IMR-90 (cell line): ENCODE results near the gene ABCA7. TPM values are rescaled to one million over a fixed set of nuclear protein-coding genes. Genes with fewer than 3 reads are reported as not detected.

Experiments used
- ATAC-seq: fragments of 200-7000 bp; cut with Tn5 transposase; 2 replicates; pipeline ENCODE4 v1.9.1; 2020; ENCODE audit warnings: low read depth, mild to moderate bottlenecking, moderate library complexity
- BruUV-seq: library from RNA; stranded (reverse); fragments of 400-500 nt; replicated peaks from 2 replicates; lab custom pipeline; 2021; lab: Mats Ljungman, UMichigan
- CTCF ChIA-PET: fragments of 300-600 bp; formaldehyde crosslinking; extraction: SDS; loops from one replicate; lab custom pipeline; 2021; ENCODE audit warnings: antibody characterized with exemption; lab: Yijun Ruan, JAX
- POLR2A ChIA-PET: fragments of 300-600 bp; sonication (Branson Sonifier 250); formaldehyde crosslinking; loops from one replicate; lab custom pipeline; 2022; ENCODE audit warnings: antibody characterized with exemption; ENCODE audit not compliant: unreplicated experiment; lab: Charles Lee
- DNase-seq: peaks from one replicate; pipeline ENCODE4 v3.0.0; 2013
- H2AFZ ChIP-seq: replicated peaks from 2 replicates; pipeline ENCODE3; 2013; ENCODE audit warnings: low read length, mild to moderate bottlenecking; ENCODE audit not compliant: poor library complexity
- H2AK5ac ChIP-seq: 2 replicates; pipeline ENCODE4 v1.6.1; 2013; ENCODE audit warnings: low read depth, low read length, inconsistent platforms
- H2AK9ac ChIP-seq: replicated peaks from 2 replicates; pipeline ENCODE3; 2013; ENCODE audit warnings: mild to moderate bottlenecking, low read depth, low read length, moderate library complexity; ENCODE audit not compliant: poor library complexity
- H2BK120ac ChIP-seq: 2 replicates; pipeline ENCODE4 v1.6.1; 2013; ENCODE audit warnings: low read depth, low read length, inconsistent platforms
- H2BK15ac ChIP-seq: 3 replicates; pipeline ENCODE4 v1.6.1; 2013; ENCODE audit warnings: low read depth, low read length, inconsistent platforms
- H2BK20ac ChIP-seq: 2 replicates; pipeline ENCODE4 v1.6.1; 2013; ENCODE audit warnings: low read depth, mild to moderate bottlenecking, inconsistent platforms, low read length, moderate library complexity
- H2BK5ac ChIP-seq: 2 replicates; pipeline ENCODE4 v1.6.1; 2013; ENCODE audit warnings: mild to moderate bottlenecking, low read depth, low read length, inconsistent platforms; ENCODE audit not compliant: poor library complexity, severe bottlenecking
- H3K14ac ChIP-seq: replicated peaks from 2 replicates; pipeline ENCODE4 v1.6.1; 2013; ENCODE audit warnings: low read depth, low read length, inconsistent platforms
- H3K18ac ChIP-seq: 2 replicates; pipeline ENCODE4 v1.6.1; 2013; ENCODE audit warnings: low read depth, low read length, control low read depth
- H3K23ac ChIP-seq: 2 replicates; pipeline ENCODE4 v1.6.1; 2013; ENCODE audit warnings: low read depth, low read length, inconsistent platforms
- H3K27ac ChIP-seq: 2 replicates; pipeline ENCODE4 v1.5.1; 2013; ENCODE audit warnings: mild to moderate bottlenecking, control low read depth, low read length; ENCODE audit not compliant: insufficient read depth
- H3K27me3 ChIP-seq: 2 replicates; pipeline ENCODE4 v1.6.1; 2013; ENCODE audit warnings: low read length; ENCODE audit not compliant: control insufficient read depth, insufficient read depth
- H3K36me3 ChIP-seq: 2 replicates; pipeline ENCODE4 v1.6.1; 2013; ENCODE audit warnings: low read length, mixed read lengths; ENCODE audit not compliant: control insufficient read depth, insufficient read depth
- H3K4ac ChIP-seq: 2 replicates; pipeline ENCODE4 v1.6.1; 2013; ENCODE audit warnings: low read depth, low read length, inconsistent platforms
- H3K4me1 ChIP-seq: 2 replicates; pipeline ENCODE4 v1.6.1; 2013; ENCODE audit warnings: low read length, mixed read lengths; ENCODE audit not compliant: control insufficient read depth, insufficient read depth
- H3K4me2 ChIP-seq: 2 replicates; pipeline ENCODE4 v1.6.1; 2013; ENCODE audit warnings: low read depth, mild to moderate bottlenecking, control low read depth, low read length, moderate library complexity
- H3K4me3 ChIP-seq: 2 replicates; pipeline ENCODE4 v1.5.1; 2013; ENCODE audit warnings: low read depth, mild to moderate bottlenecking, control low read depth, low read length, moderate library complexity; ENCODE audit not compliant: insufficient read depth
- H3K56ac ChIP-seq: 2 replicates; pipeline ENCODE4 v1.6.1; 2013; ENCODE audit warnings: low read length, inconsistent platforms; ENCODE audit not compliant: insufficient read depth; ENCODE audit errors: extremely low read depth
- H3K79me1 ChIP-seq, 2 experiments: 2 replicates each; pipeline ENCODE4 v1.6.1; 2013; ENCODE audit warnings: low read length in 2 of 2, inconsistent platforms in 1 of 2, low read depth in 1 of 2
- H3K9ac ChIP-seq: 2 replicates; pipeline ENCODE4 v1.6.1; 2013; ENCODE audit warnings: low read depth, low read length, control low read depth
- H3K9me1 ChIP-seq: 2 replicates; pipeline ENCODE4 v1.6.1; 2013; ENCODE audit warnings: low read length, inconsistent platforms; ENCODE audit not compliant: insufficient read depth
- H3K9me3 ChIP-seq: 2 replicates; pipeline ENCODE4 v1.6.1; 2013; ENCODE audit warnings: low read length; ENCODE audit not compliant: control insufficient read depth, insufficient read depth
- H4K20me1 ChIP-seq: 2 replicates; pipeline ENCODE4 v1.6.1; 2013; ENCODE audit warnings: low read length, inconsistent platforms; ENCODE audit not compliant: insufficient read depth
- H4K5ac ChIP-seq: 2 replicates; pipeline ENCODE4 v1.6.1; 2013; ENCODE audit warnings: mild to moderate bottlenecking, low read depth, low read length, control low read depth
- H4K8ac ChIP-seq, 2 experiments: 2 replicates each; pipeline ENCODE4 v1.6.1; 2013; ENCODE audit warnings: low read depth in 2 of 2, low read length in 2 of 2, control low read depth in 1 of 2, inconsistent platforms in 1 of 2
- H4K91ac ChIP-seq: 2 replicates; pipeline ENCODE4 v1.6.1; 2013; ENCODE audit warnings: low read depth, low read length, inconsistent platforms; ENCODE audit not compliant: insufficient read depth
- BHLHE40 ChIP-seq: fragments of 150-350 bp; IDR thresholded peaks from 2 replicates; pipeline ENCODE4 v1.6.1; 2016; ENCODE audit warnings: mild to moderate bottlenecking, low read depth, low read length
- CHD1 ChIP-seq: IDR thresholded peaks from 2 replicates; pipeline ENCODE4 v1.6.1; 2012; ENCODE audit warnings: low read depth, low read length, improper control_type of control experiment
- CTCF ChIP-seq: conservative IDR thresholded peaks from 2 replicates; pipeline ENCODE4 v1.5.1; 2012; ENCODE audit warnings: mild to moderate bottlenecking, low read depth, low read length, improper control_type of control experiment
- FOS ChIP-seq: fragments of 150-350 bp; IDR thresholded peaks from 2 replicates; pipeline ENCODE4 v1.6.1; 2016; ENCODE audit warnings: low read depth, low read length
- POLR2A ChIP-seq: IDR thresholded peaks from 2 replicates; pipeline ENCODE4 v1.6.1; 2012; ENCODE audit warnings: mild to moderate bottlenecking, low read depth, low read length
- WGBS, 2 experiments: methylation state at CpG; one replicate each; pipeline versions ENCODE4 v1.1.5 to v1.1.7; 2013; ENCODE audit warnings: missing lambda C conversion rate in 2 of 2; ENCODE audit not compliant: insufficient read length in 1 of 2; ENCODE audit errors: extremely low coverage in 2 of 2; 5-methylcytosine and 5-hydroxymethylcytosine counted together
- dilution Hi-C: fragments of 300-500 bp; cut with HindIII; formaldehyde crosslinking; loops from one replicate; pipeline ENCODE4 v1.14.3; 2018; ENCODE audit warnings: low sequenced_read_pairs; ENCODE audit not compliant: unreplicated experiment
- in situ Hi-C: fragments of 300-500 bp; cut with MboI; formaldehyde crosslinking; loops from 3 replicates; pipeline ENCODE4 v1.14.3; 2019; ENCODE audit warnings: low sequenced_read_pairs, inconsistent platforms, mixed read lengths
- intact Hi-C: fragments of 100-400 bp; cut with micrococcal nuclease; formaldehyde crosslinking; loops from 2 replicates; pipeline ENCODE4 v1.10.0; 2022
- polyA plus RNA-seq, 3 experiments: library from polyadenylated mRNA; depleted of rRNA; stranded (reverse); fragments of >200 nt; gene quantifications; 2 replicates each; pipeline ENCODE4 v1.2.3, GENCODE V29; 2012; ENCODE audit warnings: low replicate concordance in 1 of 3
- total RNA-seq: library from RNA; depleted of rRNA; stranded (reverse); fragments of >200 nt; gene quantifications from 2 replicates; pipeline ENCODE4 v1.2.3, GENCODE V29; 2012

Gene ABCA7
- total and polyA plus RNA-seq, 2 of the 4 experiments (the other 2 are of a cell fraction), result 0.36 to 3.3 TPM

GRCh38 chr19:1035998-1036621, 3.8 kb upstream of the ABCA7 start:
- no peak overlapping the region for H3K4ac ChIP-seq
- H4K5ac ChIP-seq, result no peak overlapping the region
- peaks cover 5% of the 10 kb centered on the region; the same call in 1 of the 2 replicates for H3K4me1 ChIP-seq
- H2AK9ac ChIP-seq, result no peak overlapping the region
- no peak overlapping the region for H3K23ac ChIP-seq
- no peaks in the 10 kb centered on the region for H3K9me1 ChIP-seq
- no peak overlapping the region for H2BK15ac ChIP-seq
- H3K79me1 ChIP-seq, result peaks cover 11 to 43% of the 10 kb centered on the region in 2 experiments; a peak in 3 of 4 replicates
- H2AFZ ChIP-seq, result no peak overlapping the region
- WGBS, 2 experiments, result 92% methylated on average over 17 of the region's 29 CpGs; no CpG with 5 or more reads in 1 of the 2 experiments
- H2BK20ac ChIP-seq, result no peak overlapping the region
- H3K4me3 ChIP-seq, result no peak overlapping the region
- no peaks in the 10 kb centered on the region for H3K27me3 ChIP-seq
- no peak overlapping the region for H3K56ac ChIP-seq
- intact Hi-C loops, result no loop called here
- H3K9me3 ChIP-seq, result no peaks in the 10 kb centered on the region
- no peak overlapping the region for H2BK120ac ChIP-seq
- H3K4me2 ChIP-seq, result no peak overlapping the region
- no TSS peak for BruUV-seq
- H3K18ac ChIP-seq, result no peak overlapping the region
- DNase-seq (no peak), ATAC-seq (no peak)
- ChIA-PET CTCF (no interaction called here), POLR2A (no interaction called here)
- in situ Hi-C loops, result no loop called here
- peaks cover 52% of the 10 kb centered on the region for H3K36me3 ChIP-seq
- H2AK5ac ChIP-seq, result no peak overlapping the region
- no peak overlapping the region for H3K14ac ChIP-seq
- dilution Hi-C loops, result no loop called here
- TF ChIP-seq CHD1, result no peak
- TF ChIP-seq CTCF, result 0 out of 2 replicates have a peak, but pooled peaks have one; percentile 12
- TF ChIP-seq BHLHE40, result no peak
- TF ChIP-seq FOS, result no peak
- TF ChIP-seq POLR2A, result 0 out of 2 replicates have a peak, but pooled peaks have one; percentile 11
- no peak overlapping the region for H4K91ac ChIP-seq
- no peak overlapping the region for H4K8ac ChIP-seq
- no peak overlapping the region for H2BK5ac ChIP-seq
- H3K9ac ChIP-seq, result no peak overlapping the region
- peaks cover 73% of the 10 kb centered on the region for H4K20me1 ChIP-seq
- H3K27ac ChIP-seq, result no peak overlapping the region
